Measurements from ENCODE around the gene TATDN2. TPM values are rescaled to one million over a fixed set of nuclear protein-coding genes. Genes with fewer than 3 reads are reported as not detected.

TATDN2 gene
- total and polyA plus RNA-seq, 9 of the 15 experiments (the other 6 are each of a cell fraction or from before 2014, with no cell fraction given), result 5.2 to 44.7 (median 25.8) TPM

- FAIRE-seq (no peak), ATAC-seq (no peak), DNase-seq (ENCODE audit: extremely low read depth in 1 of 4, low spot score in 3 of 4) (no peak)
- intact Hi-C loops (cut with micrococcal nuclease), result loop anchor here (10.0 kb wide), 1 partner anchor 604 kb away; no protein-coding TSS in a partner anchor
- peaks cover 5% of the 10 kb centered on the region for H3K9me1 ChIP-seq (ENCODE audit: control insufficient read depth, insufficient read depth, low read length)
- POLR2A ChIA-PET, result interaction anchor here (0.6 to 0.8 kb wide), 2 partner anchors 15 to 243 kb away, joined by 3 read pairs; no protein-coding TSS in a partner anchor
- H3K4me1 ChIP-seq (replicated peaks in 1 of 2; ENCODE audit: control insufficient read depth in 2 of 2, insufficient read depth in 2 of 2, low read length in 2 of 2), result peaks cover 0 to 8% of the 10 kb centered on the region in 2 experiments; a peak in 3 of 5 replicates
- in situ Hi-C loops (cut with MboI), result no loop called here
- no peak overlapping the region for H2AFZ ChIP-seq (ENCODE audit: low read depth, low read length)
- no peak overlapping the region for H3K27ac ChIP-seq (ENCODE audit: extremely low read depth, low read depth, low read length)
- BruUV-seq (replicated peaks), result no TSS peak
- no peak overlapping the region for H3K4me3 ChIP-seq
- no peaks in the 10 kb centered on the region for H3K79me2 ChIP-seq (ENCODE audit: control insufficient read depth, insufficient read depth, low read length)
- CTCF ChIA-PET (ENCODE audit: low intra/inter-chr PET ratio), result interaction anchor here (0.6 kb wide), 2 partner anchors 474 to 686 kb away, joined by 3 to 6 read pairs; no protein-coding TSS in a partner anchor
- no peak overlapping the region for H3K4me2 ChIP-seq (ENCODE audit: insufficient read depth, low read length)
- no peak overlapping the region for H3K9ac ChIP-seq (ENCODE audit: insufficient read depth in 1 of 2, low read depth in 2 of 2, low read length in 2 of 2)
- no peaks in the 10 kb centered on the region for H3K9me3 ChIP-seq (replicated peaks; ENCODE audit: control insufficient read depth, insufficient read depth, low read depth, low read length)
- peaks cover 77 to 90% of the 10 kb centered on the region in 2 experiments for H3K27me3 ChIP-seq (ENCODE audit: control insufficient read depth in 2 of 2, insufficient read depth in 2 of 2, low read length in 2 of 2)
- H4K20me1 ChIP-seq (replicated peaks; ENCODE audit: control insufficient read depth, insufficient read depth, low read length), result no peaks in the 10 kb centered on the region; the same call in none of the 2 replicates
- H3K36me3 ChIP-seq (ENCODE audit: control insufficient read depth, insufficient read depth, low read length), result no peaks in the 10 kb centered on the region
- WGBS (ENCODE audit: insufficient coverage, low coverage, missing lambda C conversion rate), result 2% methylated on average over 26 of the region's 31 CpGs
- TF ChIP-seq ZNF146 (CRISPR knock-in tag; IDR thresholded peaks at IDR 0.05; ENCODE audit: unreplicated experiment), result no peak
- TF ChIP-seq ETS1 (conservative IDR thresholded peaks at IDR 0.05; ENCODE audit: control insufficient read depth, low read depth, low read length), result no peak
- TF ChIP-seq CBX2 (IDR thresholded peaks at IDR 0.05; ENCODE audit: insufficient read depth, low read length, poor library complexity, severe bottlenecking), result peak; percentile 78
- no peak for TF ChIP-seq PHF20 (IDR thresholded peaks at IDR 0.05; ENCODE audit: partially characterized antibody)
- TF ChIP-seq RUNX1 (IDR thresholded peaks at IDR 0.05; ENCODE audit: low read depth), result no peak
- no peak for TF ChIP-seq ARHGAP35 (IDR thresholded peaks at IDR 0.05; ENCODE audit: partially characterized antibody)
- no peak for TF ChIP-seq ZNF12 (CRISPR knock-in tag; IDR thresholded peaks at IDR 0.05)
- TF ChIP-seq, protein P1, sequence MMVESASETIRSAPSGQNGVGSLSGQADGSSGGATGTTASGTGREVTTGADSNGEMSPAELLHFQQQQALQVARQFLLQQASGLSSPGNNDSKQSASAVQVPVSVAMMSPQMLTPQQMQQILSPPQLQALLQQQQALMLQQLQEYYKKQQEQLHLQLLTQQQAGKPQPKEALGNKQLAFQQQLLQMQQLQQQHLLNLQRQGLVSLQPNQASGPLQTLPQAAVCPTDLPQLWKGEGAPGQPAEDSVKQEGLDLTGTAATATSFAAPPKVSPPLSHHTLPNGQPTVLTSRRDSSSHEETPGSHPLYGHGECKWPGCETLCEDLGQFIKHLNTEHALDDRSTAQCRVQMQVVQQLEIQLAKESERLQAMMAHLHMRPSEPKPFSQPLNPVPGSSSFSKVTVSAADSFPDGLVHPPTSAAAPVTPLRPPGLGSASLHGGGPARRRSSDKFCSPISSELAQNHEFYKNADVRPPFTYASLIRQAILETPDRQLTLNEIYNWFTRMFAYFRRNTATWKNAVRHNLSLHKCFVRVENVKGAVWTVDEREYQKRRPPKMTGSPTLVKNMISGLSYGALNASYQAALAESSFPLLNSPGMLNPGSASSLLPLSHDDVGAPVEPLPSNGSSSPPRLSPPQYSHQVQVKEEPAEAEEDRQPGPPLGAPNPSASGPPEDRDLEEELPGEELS (CRISPR knock-in tag; IDR thresholded peaks at IDR 0.05; ENCODE audit: borderline replicate concordance), result no peak
- TF ChIP-seq RAD21 (CRISPR knock-in tag; conservative IDR thresholded peaks at IDR 0.05 in 1 of 2, IDR thresholded peaks at IDR 0.05 in 1 of 2), result 0 out of 4 replicates have a peak, but pooled peaks of 1 of the 2 experiments have one; percentile 8
- TF ChIP-seq LARP7 (IDR thresholded peaks at IDR 0.05), result no peak
- TF ChIP-seq, protein P2, sequence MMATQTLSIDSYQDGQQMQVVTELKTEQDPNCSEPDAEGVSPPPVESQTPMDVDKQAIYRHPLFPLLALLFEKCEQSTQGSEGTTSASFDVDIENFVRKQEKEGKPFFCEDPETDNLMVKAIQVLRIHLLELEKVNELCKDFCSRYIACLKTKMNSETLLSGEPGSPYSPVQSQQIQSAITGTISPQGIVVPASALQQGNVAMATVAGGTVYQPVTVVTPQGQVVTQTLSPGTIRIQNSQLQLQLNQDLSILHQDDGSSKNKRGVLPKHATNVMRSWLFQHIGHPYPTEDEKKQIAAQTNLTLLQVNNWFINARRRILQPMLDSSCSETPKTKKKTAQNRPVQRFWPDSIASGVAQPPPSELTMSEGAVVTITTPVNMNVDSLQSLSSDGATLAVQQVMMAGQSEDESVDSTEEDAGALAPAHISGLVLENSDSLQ (IDR thresholded peaks at IDR 0.05), result no peak
- peak; percentile 45; the same call in 1 of the 2 replicates for TF ChIP-seq EZH2 (IDR thresholded peaks at IDR 0.05; ENCODE audit: borderline replicate concordance, low read depth, low read length)
- TF ChIP-seq, protein P3, sequence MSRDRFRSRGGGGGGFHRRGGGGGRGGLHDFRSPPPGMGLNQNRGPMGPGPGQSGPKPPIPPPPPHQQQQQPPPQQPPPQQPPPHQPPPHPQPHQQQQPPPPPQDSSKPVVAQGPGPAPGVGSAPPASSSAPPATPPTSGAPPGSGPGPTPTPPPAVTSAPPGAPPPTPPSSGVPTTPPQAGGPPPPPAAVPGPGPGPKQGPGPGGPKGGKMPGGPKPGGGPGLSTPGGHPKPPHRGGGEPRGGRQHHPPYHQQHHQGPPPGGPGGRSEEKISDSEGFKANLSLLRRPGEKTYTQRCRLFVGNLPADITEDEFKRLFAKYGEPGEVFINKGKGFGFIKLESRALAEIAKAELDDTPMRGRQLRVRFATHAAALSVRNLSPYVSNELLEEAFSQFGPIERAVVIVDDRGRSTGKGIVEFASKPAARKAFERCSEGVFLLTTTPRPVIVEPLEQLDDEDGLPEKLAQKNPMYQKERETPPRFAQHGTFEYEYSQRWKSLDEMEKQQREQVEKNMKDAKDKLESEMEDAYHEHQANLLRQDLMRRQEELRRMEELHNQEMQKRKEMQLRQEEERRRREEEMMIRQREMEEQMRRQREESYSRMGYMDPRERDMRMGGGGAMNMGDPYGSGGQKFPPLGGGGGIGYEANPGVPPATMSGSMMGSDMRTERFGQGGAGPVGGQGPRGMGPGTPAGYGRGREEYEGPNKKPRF (IDR thresholded peaks at IDR 0.05; ENCODE audit: low read depth, low read length), result no peak
- no peak for TF ChIP-seq ZZZ3 (IDR thresholded peaks at IDR 0.05)
- no peak for TF ChIP-seq PHF21A (IDR thresholded peaks at IDR 0.05; ENCODE audit: borderline replicate concordance, low read depth)
- no peak for TF ChIP-seq TSC22D4 (tag; IDR thresholded peaks at IDR 0.05)
Observed at GRCh38 chr3:10328460-10329071, 80.3 kb downstream of the TATDN2 start.

Measured in K562 (cell line).